CD14-positive monocyte (primary cell): ENCODE results near the gene EPYC. TPM values are rescaled to one million over a fixed set of nuclear protein-coding genes. Genes with fewer than 3 reads are reported as not detected.

Experiments
- DNase-seq, 3 donors: peaks; one replicate each; pipeline ENCODE4 v3.0.0-alpha.2; 2011 to 2022
- H2AFZ ChIP-seq: 2 replicates; pipeline ENCODE4 v1.6.0; 2012; ENCODE audit warnings: mild to moderate bottlenecking, low read depth, low read length, inconsistent platforms; ENCODE audit not compliant: insufficient read depth, poor library complexity, severe bottlenecking
- H3K27ac ChIP-seq, 2 donors: 1 replicate in 1 of 2; 2 replicates in 1 of 2; pipeline ENCODE4 v1.5.1; 2012 to 2013; ENCODE audit warnings: low read length in 2 of 2, control low read depth in 1 of 2, inconsistent platforms in 1 of 2, low read depth in 1 of 2, mild to moderate bottlenecking in 1 of 2
- H3K27me3 ChIP-seq, 2 donors: one replicate each; pipeline versions ENCODE4 v1.6.0 to v1.6.1; 2011 to 2013; ENCODE audit warnings: low read length in 2 of 2; ENCODE audit not compliant: control insufficient read depth in 2 of 2, insufficient read depth in 2 of 2
- H3K36me3 ChIP-seq, 2 donors: replicated peaks in 1 of 2; 1 replicate in 1 of 2; 2 replicates in 1 of 2; pipeline versions ENCODE4 v1.5.1 to v1.6.1; 2012 to 2013; ENCODE audit warnings: low read length in 2 of 2, control low read depth in 1 of 2, inconsistent platforms in 1 of 2, mild to moderate bottlenecking in 1 of 2; ENCODE audit not compliant: insufficient read depth in 2 of 2, control insufficient read depth in 1 of 2
- H3K4me1 ChIP-seq, 2 donors: 1 replicate in 1 of 2; 2 replicates in 1 of 2; pipeline versions ENCODE4 v1.5.1 to v1.6.1; 2012 to 2013; ENCODE audit warnings: low read length in 2 of 2, control low read depth in 1 of 2, inconsistent platforms in 1 of 2, mild to moderate bottlenecking in 1 of 2, moderate library complexity in 1 of 2; ENCODE audit not compliant: insufficient read depth in 2 of 2, control insufficient read depth in 1 of 2
- H3K4me2 ChIP-seq: replicated peaks from 2 replicates; pipeline ENCODE3; 2012; ENCODE audit warnings: low read length, moderate library complexity, mild to moderate bottlenecking; ENCODE audit not compliant: poor library complexity, severe bottlenecking; ENCODE audit errors: extremely low read depth
- H3K4me3 ChIP-seq, 3 experiments: fragments of 200-600 bp in 1 of 3; sonication (generic) in 1 of 3; replicated peaks in 1 of 3; 1 replicate in 2 of 3; 2 replicates in 1 of 3; pipeline ENCODE4 v1.5.1; 2011 to 2013; ENCODE audit warnings: low read length in 3 of 3, mild to moderate bottlenecking in 3 of 3, control low read depth in 2 of 3, low read depth in 2 of 3, inconsistent platforms in 1 of 3, moderate library complexity in 1 of 3
- H3K79me2 ChIP-seq: 2 replicates; pipeline ENCODE4 v1.6.0; 2012; ENCODE audit warnings: mild to moderate bottlenecking, control low read depth, inconsistent platforms, low read length, moderate library complexity; ENCODE audit not compliant: insufficient read depth
- H3K9ac ChIP-seq: 2 replicates; pipeline ENCODE4 v1.6.0; 2017; ENCODE audit warnings: low read length, mild to moderate bottlenecking; ENCODE audit not compliant: insufficient read depth, poor library complexity, severe bottlenecking
- H3K9me3 ChIP-seq, 2 donors: replicated peaks in 1 of 2; 1 replicate in 1 of 2; 2 replicates in 1 of 2; pipeline versions ENCODE4 v1.5.1 to v1.6.1; 2012 to 2013; ENCODE audit warnings: low read length in 2 of 2, control low read depth in 1 of 2; ENCODE audit not compliant: control insufficient read depth in 1 of 2, insufficient read depth in 1 of 2
- H4K20me1 ChIP-seq: 2 replicates; pipeline ENCODE4 v1.6.0; 2012; ENCODE audit warnings: mild to moderate bottlenecking, low read length, control low read depth, moderate library complexity; ENCODE audit not compliant: insufficient read depth
- H3K27ac Mint-ChIP-seq, 7 donors: one replicate each; pipeline ENCODE4 v1.8.0; 2020; ENCODE audit warnings: mild to moderate bottlenecking in 7 of 7, mixed read lengths in 7 of 7, moderate library complexity in 6 of 7, inconsistent platforms in 2 of 7
- H3K27me3 Mint-ChIP-seq, 3 donors: one replicate each; pipeline ENCODE4 v1.8.0; 2021 to 2022; ENCODE audit warnings: low read depth in 3 of 3, mild to moderate bottlenecking in 3 of 3, mixed read lengths in 3 of 3, moderate library complexity in 3 of 3, inconsistent platforms in 1 of 3
- H3K36me3 Mint-ChIP-seq, 2 donors: one replicate each; pipeline ENCODE4 v1.8.0; 2020; ENCODE audit warnings: mixed read lengths in 2 of 2, inconsistent platforms in 1 of 2, mild to moderate bottlenecking in 1 of 2
- H3K4me1 Mint-ChIP-seq: one replicate; pipeline ENCODE4 v1.8.0; 2020; ENCODE audit warnings: mild to moderate bottlenecking, mixed read lengths
- H3K4me3 Mint-ChIP-seq, 2 donors: one replicate each; pipeline ENCODE4 v1.8.0; 2020; ENCODE audit warnings: mild to moderate bottlenecking in 2 of 2, mixed read lengths in 2 of 2, moderate library complexity in 1 of 2
- H3K9me3 Mint-ChIP-seq, 7 donors: one replicate each; pipeline ENCODE4 v1.8.0; 2020 to 2022; ENCODE audit warnings: mixed read lengths in 7 of 7, mild to moderate bottlenecking in 6 of 7, moderate library complexity in 6 of 7, inconsistent platforms in 2 of 7
- CTCF ChIP-seq: fragments of 200-600 bp; IDR thresholded peaks from one replicate; pipeline ENCODE4 v1.8.0; 2022; ENCODE audit warnings: antibody characterized with exemption, mild to moderate bottlenecking
- WGBS: methylation state at CpG from one replicate; pipeline ENCODE4 v1.1.5; 2013; ENCODE audit warnings: missing lambda C conversion rate; ENCODE audit not compliant: insufficient coverage; 5-methylcytosine and 5-hydroxymethylcytosine counted together
- intact Hi-C, 2 donors: fragments of 100-400 bp; cut with micrococcal nuclease; formaldehyde crosslinking; loops; one replicate each; pipeline versions ENCODE4 v1.15.0 to v1.15.1; 2023
- polyA plus RNA-seq, 3 donors: library from polyadenylated mRNA; depleted of rRNA in 1 of 3; unstranded in 2 of 3; stranded (reverse) in 1 of 3; fragments of 300-500 nt in 2 of 3; fragments of >200 nt in 1 of 3; fragmentation: Illumina TruSeq in 2 of 3; gene quantifications; 1 replicate in 2 of 3; 2 replicates in 1 of 3; pipeline ENCODE4 v1.2.3, GENCODE V29; 2012 to 2021

EPYC gene
- polyA plus RNA-seq, 3 donors: not detected

GRCh38 chr12:91001306-91001705, 3.5 kb downstream of the EPYC start:
- Mint-ChIP-seq H3K4me1 (no peaks in the 10 kb centered on the region), H3K27ac (no peak overlapping the region), H3K27me3 (no peaks in the 10 kb centered on the region), H3K4me3 (no peak overlapping the region), H3K9me3 (peaks cover 0 to 2% (median 0%) of the 10 kb centered on the region in 7 donors), H3K36me3 (no peaks in the 10 kb centered on the region)
- TF ChIP-seq CTCF: no peak
- Histone ChIP-seq H3K4me2 (no peak overlapping the region), H3K4me1 (no peaks in the 10 kb centered on the region), H4K20me1 (no peaks in the 10 kb centered on the region), H3K36me3 (no peaks in the 10 kb centered on the region), H3K27ac (no peak overlapping the region), H2AFZ (no peak overlapping the region), H3K27me3 (no peaks in the 10 kb centered on the region), H3K9me3 (no peaks in the 10 kb centered on the region), H3K9ac (no peak overlapping the region), H3K4me3 (no peak overlapping the region), H3K79me2 (no peaks in the 10 kb centered on the region)
- intact Hi-C loops: no loop called here
- DNase-seq: no peak
- no CpG with 5 or more reads among the region's 1 CpG for WGBS

- H3K4me1 Mint-ChIP-seq: no peaks in the 10 kb centered on the region
- no peaks in the 10 kb centered on the region for H3K79me2 ChIP-seq
- H3K9me3 ChIP-seq: no peaks in the 10 kb centered on the region
- H3K27me3 Mint-ChIP-seq: no peaks in the 10 kb centered on the region
- WGBS: no CpG with 5 or more reads among the region's 2 CpGs
- H3K36me3 Mint-ChIP-seq: no peaks in the 10 kb centered on the region
- H3K36me3 ChIP-seq: no peaks in the 10 kb centered on the region
- no peak for DNase-seq
- no peaks in the 10 kb centered on the region for H3K9me3 Mint-ChIP-seq
- no peak overlapping the region for H3K27ac Mint-ChIP-seq
- H3K4me1 ChIP-seq: no peaks in the 10 kb centered on the region
- H3K4me3 Mint-ChIP-seq: no peak overlapping the region
- H3K4me3 ChIP-seq: no peak overlapping the region
- H3K27ac ChIP-seq: no peak overlapping the region
- no peak overlapping the region for H3K9ac ChIP-seq
- no peak for TF ChIP-seq CTCF
- no peak overlapping the region for H3K4me2 ChIP-seq
- intact Hi-C loops: no loop called here
- H2AFZ ChIP-seq: no peak overlapping the region
- H3K27me3 ChIP-seq: no peaks in the 10 kb centered on the region
- H4K20me1 ChIP-seq: no peaks in the 10 kb centered on the region
Observed at GRCh38 chr12:90999966-91000365, 4.8 kb downstream of the EPYC start.
